ENCODE data around the gene TTYH1.
A peak's percentile ranks its signal among the peaks of the same experiment; 100 is the strongest.

The TTYH1 gene

GRCh38 chr19:54458648-54459281, 43.5 kb downstream of the TTYH1 start:
- Histone ChIP-seq H3K9ac (ENCODE audit: insufficient read length, low read depth) (no peak overlapping the region), H3K9me3 (ENCODE audit: insufficient read depth, low read length) (no peaks in the 10 kb centered on the region), H3K36me3 (ENCODE audit: insufficient read depth, insufficient read length, low read length) (peaks cover 77% of the 10 kb centered on the region), H3K4me3 (ENCODE audit: insufficient read length, low read depth) (no peak overlapping the region), H3K27me3 (ENCODE audit: insufficient read depth, insufficient read length) (no peaks in the 10 kb centered on the region), H3K4me1 (ENCODE audit: insufficient read depth, insufficient read length) (peaks cover 7% of the 10 kb centered on the region)
- no peak for DNase-seq (ENCODE audit: low read depth, low spot score)
- TF ChIP-seq SUZ12 (IDR thresholded peaks at IDR 0.05; ENCODE audit: extremely low read depth, insufficient read depth, insufficient read length): no peak
- TF ChIP-seq ZNF274 (IDR thresholded peaks at IDR 0.05; ENCODE audit: low read depth, low read length): no peak
- TF ChIP-seq YY1 (IDR thresholded peaks at IDR 0.05; ENCODE audit: insufficient read depth, insufficient read length): no peak

- peaks cover 7% of the 10 kb centered on the region for H3K4me1 ChIP-seq (ENCODE audit: insufficient read depth, insufficient read length)
- H3K27me3 ChIP-seq (ENCODE audit: insufficient read depth, insufficient read length): no peaks in the 10 kb centered on the region
- H3K4me3 ChIP-seq (ENCODE audit: insufficient read length, low read depth): no peak overlapping the region
- no peak for TF ChIP-seq YY1 (IDR thresholded peaks at IDR 0.05; ENCODE audit: insufficient read depth, insufficient read length)
- no peak for TF ChIP-seq SUZ12 (IDR thresholded peaks at IDR 0.05; ENCODE audit: extremely low read depth, insufficient read depth, insufficient read length)
- TF ChIP-seq ZNF274 (IDR thresholded peaks at IDR 0.05; ENCODE audit: low read depth, low read length): no peak
- no peak for DNase-seq (ENCODE audit: low read depth, low spot score)
- H3K36me3 ChIP-seq (ENCODE audit: insufficient read depth, insufficient read length, low read length): peaks cover 69% of the 10 kb centered on the region
- no peaks in the 10 kb centered on the region for H3K9me3 ChIP-seq (ENCODE audit: insufficient read depth, low read length)
- H3K9ac ChIP-seq (ENCODE audit: insufficient read length, low read depth): no peak overlapping the region
Measured at GRCh38 chr19:54459282-54460229, 44.3 kb downstream of the TTYH1 start.

GRCh38 chr19:54460230-54461005, 45.2 kb downstream of the TTYH1 start:
- Histone ChIP-seq H3K9me3 (ENCODE audit: insufficient read depth, low read length) (no peaks in the 10 kb centered on the region), H3K27me3 (ENCODE audit: insufficient read depth, insufficient read length) (no peaks in the 10 kb centered on the region), H3K36me3 (ENCODE audit: insufficient read depth, insufficient read length, low read length) (peaks cover 61% of the 10 kb centered on the region), H3K4me3 (ENCODE audit: insufficient read length, low read depth) (no peak overlapping the region), H3K4me1 (ENCODE audit: insufficient read depth, insufficient read length) (peaks cover 7% of the 10 kb centered on the region), H3K9ac (ENCODE audit: insufficient read length, low read depth) (no peak overlapping the region)
- no peak for TF ChIP-seq YY1 (IDR thresholded peaks at IDR 0.05; ENCODE audit: insufficient read depth, insufficient read length)
- TF ChIP-seq SUZ12 (IDR thresholded peaks at IDR 0.05; ENCODE audit: extremely low read depth, insufficient read depth, insufficient read length): no peak
- no peak for TF ChIP-seq ZNF274 (IDR thresholded peaks at IDR 0.05; ENCODE audit: low read depth, low read length)
- no peak for DNase-seq (ENCODE audit: low read depth, low spot score)

DNA sequence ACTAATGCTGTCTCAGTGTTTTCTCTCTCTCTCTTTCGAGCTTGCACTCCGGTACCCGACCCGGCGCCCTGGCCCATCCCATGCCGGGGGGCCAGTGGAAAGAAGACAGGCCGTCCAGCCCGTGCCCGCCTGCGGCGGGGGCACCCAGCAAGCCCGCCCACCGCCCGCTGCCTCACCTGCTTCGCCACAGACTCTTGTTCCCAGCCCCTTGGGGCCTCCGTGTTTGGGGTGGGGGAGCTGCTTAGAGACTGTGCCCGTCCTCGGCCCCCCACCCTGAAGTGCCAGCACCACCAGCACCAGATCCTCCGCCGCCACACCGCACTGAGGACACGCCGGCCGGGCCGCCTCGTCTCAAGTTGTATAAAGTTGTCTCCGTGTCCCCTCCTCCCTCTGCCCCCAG, 45.9 kb downstream of the TTYH1 start:
- Histone ChIP-seq H3K36me3 (ENCODE audit: insufficient read depth, insufficient read length, low read length) (peaks cover 53% of the 10 kb centered on the region), H3K27me3 (ENCODE audit: insufficient read depth, insufficient read length) (no peaks in the 10 kb centered on the region), H3K4me1 (ENCODE audit: insufficient read depth, insufficient read length) (peaks cover 7% of the 10 kb centered on the region), H3K4me3 (ENCODE audit: insufficient read length, low read depth) (no peak overlapping the region), H3K9ac (ENCODE audit: insufficient read length, low read depth) (peak overlapping the region; percentile 95), H3K9me3 (ENCODE audit: insufficient read depth, low read length) (no peaks in the 10 kb centered on the region)
- no peak for DNase-seq (ENCODE audit: low read depth, low spot score)
- TF ChIP-seq SUZ12 (IDR thresholded peaks at IDR 0.05; ENCODE audit: extremely low read depth, insufficient read depth, insufficient read length) (no peak), ZNF274 (IDR thresholded peaks at IDR 0.05; ENCODE audit: low read depth, low read length) (no peak)

- TF ChIP-seq ZNF274 (IDR thresholded peaks at IDR 0.05; ENCODE audit: low read depth, low read length) (no peak), YY1 (IDR thresholded peaks at IDR 0.05; ENCODE audit: insufficient read depth, insufficient read length) (no peak), SUZ12 (IDR thresholded peaks at IDR 0.05; ENCODE audit: extremely low read depth, insufficient read depth, insufficient read length) (no peak)
- DNase-seq (ENCODE audit: low read depth, low spot score): no peak
- no peaks in the 10 kb centered on the region for H3K9me3 ChIP-seq (ENCODE audit: insufficient read depth, low read length)
- H3K9ac ChIP-seq (ENCODE audit: insufficient read length, low read depth): peak overlapping the region; percentile 95
- peaks cover 7% of the 10 kb centered on the region for H3K4me1 ChIP-seq (ENCODE audit: insufficient read depth, insufficient read length)
- peaks cover 49% of the 10 kb centered on the region for H3K36me3 ChIP-seq (ENCODE audit: insufficient read depth, insufficient read length, low read length)
- peak overlapping the region; percentile 80 for H3K4me3 ChIP-seq (ENCODE audit: insufficient read length, low read depth)
- H3K27me3 ChIP-seq (ENCODE audit: insufficient read depth, insufficient read length): no peaks in the 10 kb centered on the region
Measured at GRCh38 chr19:54461613-54462012, 46.3 kb downstream of the TTYH1 start.

GRCh38 chr19:54462047-54462654, 46.9 kb downstream of the TTYH1 start:
- peak overlapping the region; percentile 80 for H3K4me3 ChIP-seq (ENCODE audit: insufficient read length, low read depth)
- DNase-seq (ENCODE audit: low read depth, low spot score): no peak
- H3K9me3 ChIP-seq (ENCODE audit: insufficient read depth, low read length): no peaks in the 10 kb centered on the region
- no peaks in the 10 kb centered on the region for H3K27me3 ChIP-seq (ENCODE audit: insufficient read depth, insufficient read length)
- H3K4me1 ChIP-seq (ENCODE audit: insufficient read depth, insufficient read length): peaks cover 7% of the 10 kb centered on the region
- peak overlapping the region; percentile 95 for H3K9ac ChIP-seq (ENCODE audit: insufficient read length, low read depth)
- no peak for TF ChIP-seq SUZ12 (IDR thresholded peaks at IDR 0.05; ENCODE audit: extremely low read depth, insufficient read depth, insufficient read length)
- no peak for TF ChIP-seq ZNF274 (IDR thresholded peaks at IDR 0.05; ENCODE audit: low read depth, low read length)
- TF ChIP-seq YY1 (IDR thresholded peaks at IDR 0.05; ENCODE audit: insufficient read depth, insufficient read length): no peak
- peaks cover 43% of the 10 kb centered on the region for H3K36me3 ChIP-seq (ENCODE audit: insufficient read depth, insufficient read length, low read length)
